NCI-H1694 (cell line): ENCODE data around the gene COL23A1.
"Not testable (repeated sequence)": the region's sequence is repeated elsewhere in the genome, so short reads cannot be mapped to it uniquely, and the experiment has no call there.

Experiments used
- DNase-seq: peaks from one replicate; lab custom pipeline; 2025; lab: John Stamatoyannopoulos, UW

The COL23A1 gene

DNA sequence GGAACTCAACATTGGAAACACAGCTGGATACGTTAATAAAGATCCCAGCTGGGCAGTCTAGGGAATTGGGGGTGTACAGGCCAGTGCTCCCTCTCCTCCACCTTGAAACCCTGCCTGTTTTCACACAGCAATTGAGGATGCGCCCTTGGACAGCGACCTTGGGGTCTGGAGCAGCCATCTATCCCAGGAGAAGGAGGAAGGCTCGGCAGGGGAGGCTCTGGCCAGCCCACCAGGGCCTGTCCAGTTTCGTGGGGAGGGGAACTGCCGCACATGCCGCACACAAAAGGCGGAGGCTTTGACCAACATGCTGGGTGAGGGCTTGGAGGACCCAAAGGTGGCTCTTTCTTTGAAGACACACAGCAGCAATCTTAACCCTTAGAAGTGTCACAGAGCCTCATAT lies 1.4 kb downstream of the COL23A1 start:
- no peak for DNase-seq

GRCh38 chr5:178587763-178588611 lies 2.2 kb downstream of the COL23A1 start:
- no peak for DNase-seq

GRCh38 chr5:178586396-178586795 lies 3.8 kb downstream of the COL23A1 start:
- DNase-seq: no peak

GRCh38 chr5:178585421-178585820 lies 4.8 kb downstream of the COL23A1 start:
- not testable (repeated sequence) for DNase-seq

GRCh38 chr5:178583279-178583678 lies 6.9 kb downstream of the COL23A1 start:
- DNase-seq: no peak

DNA sequence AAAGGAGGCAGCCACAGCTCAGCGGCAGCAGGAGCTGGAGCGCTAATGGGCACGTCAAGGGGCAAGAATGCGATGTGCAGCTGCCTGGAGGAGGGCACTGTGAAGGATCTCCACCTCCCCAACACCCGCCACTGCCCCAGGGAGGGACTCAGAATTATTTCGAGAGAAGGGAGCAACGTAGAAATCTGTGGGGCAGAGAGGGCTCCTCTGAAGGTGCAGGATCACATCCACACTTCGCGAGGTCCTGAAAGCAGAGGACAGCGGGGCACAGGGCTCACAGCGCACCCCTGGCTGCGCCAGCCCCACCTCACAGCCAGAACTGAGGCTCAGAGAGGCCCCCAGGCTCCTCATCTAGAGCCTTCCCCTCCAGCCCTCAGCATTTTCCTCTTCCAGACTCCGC lies 7.9 kb downstream of the COL23A1 start:
- DNase-seq: no peak

GRCh38 chr5:178581621-178582020 lies 8.6 kb downstream of the COL23A1 start:
- DNase-seq: no peak

- DNase-seq: no peak
These were observed 9.8 kb downstream of the COL23A1 start for GRCh38 chr5:178580271-178580955.

DNA sequence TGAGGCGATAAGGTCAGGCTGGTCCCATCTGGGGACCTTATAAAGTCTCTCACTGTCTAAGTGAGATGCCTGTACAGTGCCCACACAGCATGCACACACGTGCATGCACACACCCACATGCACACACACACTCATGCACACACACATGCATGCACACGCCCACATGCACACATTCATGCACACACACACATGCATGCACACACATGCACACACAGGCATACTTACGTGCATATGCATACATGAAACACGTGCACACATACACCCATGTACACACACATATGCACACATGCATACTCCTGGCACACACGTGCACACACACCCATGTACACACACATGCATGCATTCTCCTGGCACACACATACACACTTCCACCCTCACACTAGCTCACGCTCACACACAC lies 12.2 kb downstream of the COL23A1 start:
- no peak for DNase-seq

DNA sequence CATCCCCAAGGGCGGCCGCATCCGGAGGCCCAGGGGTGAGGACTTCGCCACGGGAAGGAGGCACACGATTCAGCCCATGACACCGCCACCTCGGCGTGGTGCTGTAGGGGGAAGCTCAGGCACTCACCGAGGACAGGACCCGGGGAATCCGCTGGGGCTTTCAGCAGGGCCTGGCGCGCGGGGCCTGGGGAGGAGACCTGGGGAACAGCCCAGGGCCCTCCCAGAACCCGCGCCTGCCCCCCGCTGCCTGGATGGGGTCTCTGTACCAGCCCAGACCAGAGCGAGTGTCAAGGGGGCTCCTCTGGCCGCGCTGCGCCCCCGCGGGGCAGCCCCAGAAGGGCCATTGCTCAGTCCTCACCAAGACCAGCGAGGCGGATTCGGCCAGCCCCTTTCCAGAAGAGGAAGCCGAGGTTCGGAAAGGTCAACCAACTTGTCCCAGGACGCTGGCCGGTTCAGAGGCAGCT lies 12.8 kb downstream of the COL23A1 start:
- DNase-seq: no peak

GRCh38 chr5:178576591-178577351 lies 13.4 kb downstream of the COL23A1 start:
- no peak for DNase-seq

GRCh38 chr5:178573216-178573615 lies 17.0 kb downstream of the COL23A1 start:
- DNase-seq: no peak

DNA sequence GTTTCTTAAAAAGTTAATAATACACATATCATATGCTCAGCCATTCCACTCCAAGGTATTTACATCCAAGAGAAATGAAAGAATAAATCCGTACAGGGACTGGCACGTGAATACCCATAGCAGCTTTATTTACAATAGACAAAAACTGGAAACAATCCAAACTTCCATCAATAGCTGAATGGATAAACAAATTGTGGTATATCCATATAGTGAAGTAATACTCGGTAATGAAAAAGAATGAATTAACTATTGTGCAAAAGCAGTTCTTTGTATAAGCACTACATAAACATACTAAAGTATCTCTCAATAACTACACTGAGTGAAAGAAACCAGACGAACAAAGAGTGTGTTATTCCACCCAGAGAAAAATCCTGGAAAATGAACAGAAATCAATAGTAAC lies 17.6 kb downstream of the COL23A1 start:
- DNase-seq: no peak

- DNase-seq: no peak
These were observed 20.7 kb downstream of the COL23A1 start for GRCh38 chr5:178569485-178569884.

DNA sequence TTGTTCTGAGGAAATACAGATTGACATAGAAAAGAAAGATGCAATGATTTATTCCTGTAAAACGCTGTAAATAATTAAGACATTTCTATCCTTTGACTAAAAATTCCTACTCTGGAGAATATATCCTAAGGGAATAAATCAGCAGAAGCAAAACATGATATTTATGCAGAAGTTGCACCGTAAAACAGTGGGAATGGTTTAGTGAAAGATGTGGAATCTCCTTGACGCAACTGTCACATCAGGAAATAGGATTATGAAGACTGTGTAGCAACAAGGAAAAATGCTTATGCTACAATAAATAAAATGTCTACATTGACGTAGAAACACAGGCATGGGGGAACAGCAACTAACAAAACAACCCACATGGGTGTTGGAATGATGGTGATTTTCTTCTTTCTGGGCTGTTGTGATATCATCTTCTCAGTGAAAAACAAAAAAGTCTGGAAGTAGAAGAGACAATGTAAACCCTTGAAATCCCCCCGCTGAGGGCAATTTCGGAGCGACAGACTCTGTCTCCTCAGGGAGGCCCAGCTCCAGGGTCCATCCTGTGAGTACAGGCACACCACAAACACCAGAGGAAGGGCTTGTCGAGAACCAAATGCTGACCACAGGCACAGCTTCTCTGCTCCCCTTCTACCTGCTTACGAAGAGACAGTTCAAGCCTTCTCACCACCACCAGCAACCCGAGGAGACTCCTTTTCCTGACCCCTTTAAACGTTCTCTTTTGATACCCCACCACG lies 25.2 kb downstream of the COL23A1 start:
- DNase-seq: no peak

DNA sequence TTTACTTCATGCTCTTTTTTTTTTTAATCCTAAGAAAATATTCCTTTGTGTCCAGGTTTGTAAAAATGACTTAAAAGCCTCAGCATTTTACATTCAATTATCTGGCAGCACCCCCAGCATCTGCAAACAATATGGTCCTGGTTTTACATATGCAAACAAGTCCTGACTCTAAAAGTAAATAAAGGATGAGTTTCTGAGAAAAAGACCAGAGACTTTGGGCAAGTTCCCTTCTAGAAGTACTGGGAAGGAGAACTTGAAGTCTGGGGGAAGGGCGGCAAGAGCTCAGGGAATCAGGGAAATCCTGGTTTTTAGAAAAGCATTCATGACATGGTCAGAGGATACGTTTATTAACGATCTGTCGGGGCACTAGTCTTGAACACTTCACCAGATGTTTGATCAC lies 25.8 kb downstream of the COL23A1 start:
- DNase-seq: no peak

GRCh38 chr5:178563621-178564020 lies 26.6 kb downstream of the COL23A1 start:
- DNase-seq: no peak

DNA sequence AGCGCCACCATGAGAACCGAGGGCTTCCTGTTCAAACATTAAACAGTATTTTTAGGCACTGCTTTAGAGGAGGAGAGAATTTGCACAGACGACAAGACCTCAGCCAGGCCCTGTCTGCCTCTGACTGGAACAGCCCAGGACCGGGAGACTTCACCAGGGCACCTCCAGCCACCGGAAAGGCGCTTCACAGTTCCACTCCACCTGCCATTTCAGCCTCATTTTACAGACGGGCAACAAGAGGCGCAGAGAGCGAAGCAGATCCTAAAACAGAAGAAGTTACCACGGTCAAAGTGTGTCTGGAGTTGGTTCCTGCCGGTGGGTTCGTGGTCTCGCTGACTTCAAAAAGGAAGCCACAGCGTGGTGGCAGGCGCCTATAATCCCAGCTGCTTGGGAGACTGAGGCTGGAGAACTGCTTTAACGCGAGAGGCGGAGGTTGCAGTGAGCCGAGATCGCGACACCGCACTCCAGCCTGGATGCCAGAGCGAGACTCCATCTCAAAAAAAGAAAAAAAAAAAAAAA lies 28.4 kb downstream of the COL23A1 start:
- DNase-seq: no peak

DNA sequence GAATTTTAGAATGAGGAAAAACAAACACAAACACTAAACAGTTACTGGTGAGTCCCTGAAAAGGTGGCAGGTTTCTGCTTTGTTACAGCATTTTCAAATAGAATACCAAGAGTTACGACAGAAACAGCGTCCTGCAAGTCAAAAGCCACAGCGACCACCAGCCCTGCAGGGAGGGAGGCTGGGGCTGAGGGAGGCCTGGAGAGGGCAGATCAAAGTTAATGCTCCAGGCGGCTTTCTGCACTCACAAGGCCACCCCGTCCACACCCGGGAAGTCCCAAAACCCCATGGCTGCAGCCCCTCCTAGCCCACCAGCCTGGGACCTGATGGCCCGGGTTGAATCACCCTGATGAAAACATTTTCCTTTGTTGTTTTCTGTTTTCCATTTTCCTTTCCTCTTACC lies 29.3 kb downstream of the COL23A1 start:
- no peak for DNase-seq

- DNase-seq: no peak
These were observed 32.8 kb downstream of the COL23A1 start for GRCh38 chr5:178557416-178557815.

GRCh38 chr5:178555771-178556211 lies 34.4 kb downstream of the COL23A1 start:
- no peak for DNase-seq

GRCh38 chr5:178555005-178555404 lies 35.2 kb downstream of the COL23A1 start:
- DNase-seq: no peak
